Measurements from ENCODE around the gene DIP2C. TPM values are rescaled to one million over a fixed set of nuclear protein-coding genes. Genes with fewer than 3 reads are reported as not detected.
A peak's percentile ranks its signal among the peaks of the same experiment; 100 is the strongest.

DIP2C gene, protein sequence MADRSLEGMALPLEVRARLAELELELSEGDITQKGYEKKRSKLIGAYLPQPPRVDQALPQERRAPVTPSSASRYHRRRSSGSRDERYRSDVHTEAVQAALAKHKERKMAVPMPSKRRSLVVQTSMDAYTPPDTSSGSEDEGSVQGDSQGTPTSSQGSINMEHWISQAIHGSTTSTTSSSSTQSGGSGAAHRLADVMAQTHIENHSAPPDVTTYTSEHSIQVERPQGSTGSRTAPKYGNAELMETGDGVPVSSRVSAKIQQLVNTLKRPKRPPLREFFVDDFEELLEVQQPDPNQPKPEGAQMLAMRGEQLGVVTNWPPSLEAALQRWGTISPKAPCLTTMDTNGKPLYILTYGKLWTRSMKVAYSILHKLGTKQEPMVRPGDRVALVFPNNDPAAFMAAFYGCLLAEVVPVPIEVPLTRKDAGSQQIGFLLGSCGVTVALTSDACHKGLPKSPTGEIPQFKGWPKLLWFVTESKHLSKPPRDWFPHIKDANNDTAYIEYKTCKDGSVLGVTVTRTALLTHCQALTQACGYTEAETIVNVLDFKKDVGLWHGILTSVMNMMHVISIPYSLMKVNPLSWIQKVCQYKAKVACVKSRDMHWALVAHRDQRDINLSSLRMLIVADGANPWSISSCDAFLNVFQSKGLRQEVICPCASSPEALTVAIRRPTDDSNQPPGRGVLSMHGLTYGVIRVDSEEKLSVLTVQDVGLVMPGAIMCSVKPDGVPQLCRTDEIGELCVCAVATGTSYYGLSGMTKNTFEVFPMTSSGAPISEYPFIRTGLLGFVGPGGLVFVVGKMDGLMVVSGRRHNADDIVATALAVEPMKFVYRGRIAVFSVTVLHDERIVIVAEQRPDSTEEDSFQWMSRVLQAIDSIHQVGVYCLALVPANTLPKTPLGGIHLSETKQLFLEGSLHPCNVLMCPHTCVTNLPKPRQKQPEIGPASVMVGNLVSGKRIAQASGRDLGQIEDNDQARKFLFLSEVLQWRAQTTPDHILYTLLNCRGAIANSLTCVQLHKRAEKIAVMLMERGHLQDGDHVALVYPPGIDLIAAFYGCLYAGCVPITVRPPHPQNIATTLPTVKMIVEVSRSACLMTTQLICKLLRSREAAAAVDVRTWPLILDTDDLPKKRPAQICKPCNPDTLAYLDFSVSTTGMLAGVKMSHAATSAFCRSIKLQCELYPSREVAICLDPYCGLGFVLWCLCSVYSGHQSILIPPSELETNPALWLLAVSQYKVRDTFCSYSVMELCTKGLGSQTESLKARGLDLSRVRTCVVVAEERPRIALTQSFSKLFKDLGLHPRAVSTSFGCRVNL (N-terminal part only)
- under 1 TPM; 0.62 to 0.80 TPM for total RNA-seq

DNA sequence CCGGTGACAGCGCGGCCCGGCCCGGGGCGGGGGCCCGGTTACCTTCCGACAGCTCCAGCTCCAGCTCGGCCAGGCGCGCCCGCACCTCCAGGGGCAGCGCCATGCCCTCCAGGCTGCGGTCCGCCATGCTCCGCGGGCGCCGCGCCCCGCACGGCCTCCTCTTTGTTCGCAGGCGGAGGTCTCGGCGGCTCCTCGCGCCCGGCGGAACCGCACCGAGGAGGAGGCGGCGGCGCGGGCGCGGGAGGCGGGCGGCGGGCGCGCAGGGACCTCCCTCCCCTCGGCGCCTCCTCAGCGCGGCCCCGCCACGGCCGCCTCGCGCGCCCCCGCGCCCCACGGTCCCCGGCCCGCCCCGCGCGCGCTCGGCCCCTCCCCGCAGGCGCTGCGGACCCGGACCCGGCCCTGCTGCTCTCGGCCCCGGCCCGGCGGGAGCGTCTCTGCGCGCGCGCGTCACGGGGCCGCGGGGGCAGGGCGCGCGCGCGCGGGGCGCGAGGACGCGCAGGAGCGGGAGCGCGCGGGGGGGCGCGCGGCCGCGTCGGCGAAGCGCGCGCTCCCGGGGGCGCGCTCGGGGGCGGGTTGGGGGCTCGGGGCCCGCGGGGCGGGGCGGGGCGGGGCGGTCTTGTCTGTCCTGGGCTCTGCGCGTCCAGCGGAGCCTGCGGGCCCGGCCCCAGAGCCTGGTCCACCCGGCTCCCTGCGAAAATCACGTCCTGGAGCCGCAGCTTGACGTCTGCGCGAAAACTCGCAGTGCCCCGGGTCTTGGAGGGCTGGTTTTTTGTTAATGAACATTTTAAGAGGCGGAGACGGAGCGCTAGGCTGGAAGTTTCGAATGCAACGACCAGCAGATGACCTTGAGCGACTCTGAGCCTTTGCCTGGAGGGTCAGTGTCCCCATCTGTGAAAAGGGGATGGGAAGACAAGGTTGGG is at the start of gene DIP2C:
DIP2C (minus strand) TSS at position 217 of the 920 bp plus-strand sequence; CDS start at position 127, 90 bp downstream.
- ChIA-PET POLR2A (no interaction called here), CTCF (no interaction called here)
- Mint-ChIP-seq H3K9me3 (no peaks in the 10 kb centered on the region), H3K27me3 (peaks cover 46% of the 10 kb centered on the region), H3K4me1 (ENCODE audit: low read depth) (peaks cover 15% of the 10 kb centered on the region), H3K27ac (no peak within 1 kb of the TSS), H3K36me3 (no peaks in the 10 kb centered on the region), H3K4me3 (peak within 1 kb of the TSS; percentile 13)
- DNase-seq, result no peak
- intact Hi-C loops (cut with micrococcal nuclease), result no loop called here

DNA sequence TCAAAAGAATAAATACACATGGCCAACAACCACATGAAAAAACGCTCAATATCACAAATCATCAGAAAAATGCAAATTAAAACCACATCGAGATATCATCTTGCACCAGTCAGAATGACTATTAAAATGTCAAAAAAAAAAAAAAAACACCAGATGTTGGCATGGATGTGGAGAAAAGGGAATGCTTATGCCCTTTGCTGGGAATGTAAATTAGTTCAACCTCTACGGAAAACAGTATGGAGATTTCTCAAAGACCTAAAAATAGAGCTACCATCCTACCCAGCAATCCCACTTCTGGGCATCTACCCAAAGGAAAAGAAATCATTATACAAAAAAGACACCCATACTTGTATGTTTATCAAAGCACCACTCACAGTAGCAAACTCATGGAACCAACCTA is 45.0 kb upstream of the DIP2C start:
- no peak for DNase-seq
- Mint-ChIP-seq H3K9me3 (peaks cover 4% of the 10 kb centered on the region), H3K4me1 (ENCODE audit: low read depth) (no peaks in the 10 kb centered on the region), H3K4me3 (no peak overlapping the region), H3K27me3 (peaks cover 10% of the 10 kb centered on the region), H3K27ac (no peak overlapping the region), H3K36me3 (no peaks in the 10 kb centered on the region)
- ChIA-PET POLR2A (no interaction called here), CTCF (no interaction called here)
- intact Hi-C loops (cut with micrococcal nuclease), result no loop called here

DNA sequence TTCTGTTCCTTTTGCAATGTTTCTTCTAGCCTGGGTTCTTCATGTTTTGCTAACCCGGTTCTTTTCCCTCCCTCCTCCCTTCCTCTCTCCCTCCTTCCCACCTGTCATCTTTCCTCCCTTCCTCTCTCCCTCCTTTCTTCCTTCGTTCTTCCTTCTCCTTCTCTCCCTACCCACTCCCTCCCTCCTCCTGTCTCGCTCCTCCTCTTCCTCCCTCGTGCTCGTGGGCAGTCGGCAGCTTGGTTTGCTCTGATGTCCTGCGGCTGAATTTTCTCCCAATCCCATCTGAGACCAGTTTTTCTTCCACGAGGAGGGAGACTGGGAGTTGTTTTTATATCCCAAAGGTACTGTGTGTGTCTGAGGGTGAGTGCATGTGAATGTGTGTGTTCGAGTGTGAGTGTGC is 43.6 kb upstream of the DIP2C start:
- Mint-ChIP-seq H3K27me3 (peaks cover 10% of the 10 kb centered on the region), H3K27ac (no peak overlapping the region), H3K9me3 (peaks cover 4% of the 10 kb centered on the region), H3K4me3 (no peak overlapping the region), H3K4me1 (ENCODE audit: low read depth) (no peaks in the 10 kb centered on the region), H3K36me3 (no peaks in the 10 kb centered on the region)
- CTCF ChIA-PET, result no interaction called here
- DNase-seq, result no peak
- POLR2A ChIA-PET, result no interaction called here
- intact Hi-C loops (cut with micrococcal nuclease), result no loop called here

DNA sequence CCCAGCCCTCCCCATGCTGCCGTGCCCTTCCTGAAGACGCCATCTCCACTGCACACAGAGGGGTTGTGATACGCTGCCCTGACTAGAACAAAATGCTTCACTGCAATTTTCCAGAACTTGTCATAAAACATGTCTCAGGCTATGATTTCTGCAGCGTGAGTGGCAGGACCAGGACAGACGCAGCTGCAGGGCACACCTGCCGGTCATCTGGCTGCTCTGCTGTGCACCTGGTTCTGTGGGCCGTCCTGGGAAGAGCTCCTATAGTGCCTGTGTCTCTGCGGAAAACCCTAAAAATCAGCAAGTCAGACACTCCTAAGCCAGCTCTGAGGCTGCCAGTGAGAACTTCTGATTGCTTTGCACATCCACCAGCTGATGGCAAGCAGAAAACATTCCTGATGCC is 39.7 kb upstream of the DIP2C start:
- Mint-ChIP-seq H3K27ac (no peak overlapping the region), H3K36me3 (no peaks in the 10 kb centered on the region), H3K4me1 (ENCODE audit: low read depth) (no peaks in the 10 kb centered on the region), H3K9me3 (no peaks in the 10 kb centered on the region), H3K27me3 (peaks cover 10% of the 10 kb centered on the region), H3K4me3 (no peak overlapping the region)
- ChIA-PET CTCF (no interaction called here), POLR2A (no interaction called here)
- no peak for DNase-seq
- intact Hi-C loops (cut with micrococcal nuclease), result no loop called here

DNA sequence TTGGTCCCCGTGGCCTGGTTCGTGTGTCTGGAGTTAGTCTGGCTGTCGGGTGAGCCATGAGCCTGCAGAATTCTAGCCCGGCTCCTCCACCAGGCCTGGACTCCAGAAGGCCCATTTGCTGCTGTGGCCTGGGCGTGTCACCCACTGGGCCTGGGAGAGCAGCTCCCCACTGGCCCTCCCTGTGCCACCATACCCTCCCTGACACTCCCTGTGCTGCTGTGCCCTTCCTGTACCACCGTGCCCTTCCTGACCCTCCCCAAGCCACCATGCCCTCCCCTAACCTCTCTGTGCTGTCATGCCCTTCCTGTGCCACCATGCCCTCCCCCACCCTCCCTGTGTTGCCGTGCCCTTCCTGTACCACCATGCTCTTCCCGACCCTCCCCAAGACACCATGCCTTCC is 39.1 kb upstream of the DIP2C start:
- no peaks in the 10 kb centered on the region for H3K9me3 Mint-ChIP-seq
- no peak for DNase-seq
- POLR2A ChIA-PET, result no interaction called here
- H3K36me3 Mint-ChIP-seq, result no peaks in the 10 kb centered on the region
- intact Hi-C loops (cut with micrococcal nuclease), result no loop called here
- H3K27me3 Mint-ChIP-seq, result peaks cover 6% of the 10 kb centered on the region
- H3K4me3 Mint-ChIP-seq, result no peak overlapping the region
- CTCF ChIA-PET, result no interaction called here
- no peak overlapping the region for H3K27ac Mint-ChIP-seq
- no peaks in the 10 kb centered on the region for H3K4me1 Mint-ChIP-seq (ENCODE audit: low read depth)

DNA sequence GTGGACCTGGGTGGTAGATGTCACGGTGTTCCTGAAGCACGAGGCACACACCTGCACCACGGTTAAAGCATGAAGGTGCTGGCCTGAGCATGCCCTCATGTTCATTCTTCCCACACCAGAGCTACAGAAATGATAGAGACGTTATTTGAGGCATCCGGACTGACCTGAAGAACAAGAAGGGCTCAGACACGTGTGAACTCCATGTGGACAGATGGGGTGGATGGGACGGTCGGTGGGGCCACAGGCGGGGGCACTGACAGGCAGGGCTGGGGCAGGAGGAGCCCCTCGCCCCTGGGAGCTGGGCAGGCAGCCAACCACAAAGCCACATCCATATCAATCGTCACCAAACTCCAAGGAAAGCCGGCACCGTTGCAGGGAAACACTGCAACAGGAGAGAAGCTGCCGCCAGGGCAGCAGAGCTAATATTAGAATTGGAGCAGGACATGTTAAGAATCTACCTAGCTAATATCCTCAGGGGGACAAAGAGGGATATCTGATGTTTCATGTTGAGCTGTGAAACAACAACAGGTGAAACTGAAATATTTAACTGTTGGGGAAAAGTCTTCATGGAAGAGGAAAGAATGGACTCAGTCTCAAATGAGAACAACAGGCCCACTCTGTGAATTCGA is 37.8 kb upstream of the DIP2C start:
- CTCF ChIA-PET, result no interaction called here
- no peak for DNase-seq
- H3K4me3 Mint-ChIP-seq, result no peak overlapping the region
- POLR2A ChIA-PET, result no interaction called here
- intact Hi-C loops (cut with micrococcal nuclease), result no loop called here
- H3K27me3 Mint-ChIP-seq, result peaks cover 2% of the 10 kb centered on the region
- H3K9me3 Mint-ChIP-seq, result no peaks in the 10 kb centered on the region
- no peak overlapping the region for H3K27ac Mint-ChIP-seq
- no peaks in the 10 kb centered on the region for H3K36me3 Mint-ChIP-seq
- H3K4me1 Mint-ChIP-seq (ENCODE audit: low read depth), result no peaks in the 10 kb centered on the region

DNA sequence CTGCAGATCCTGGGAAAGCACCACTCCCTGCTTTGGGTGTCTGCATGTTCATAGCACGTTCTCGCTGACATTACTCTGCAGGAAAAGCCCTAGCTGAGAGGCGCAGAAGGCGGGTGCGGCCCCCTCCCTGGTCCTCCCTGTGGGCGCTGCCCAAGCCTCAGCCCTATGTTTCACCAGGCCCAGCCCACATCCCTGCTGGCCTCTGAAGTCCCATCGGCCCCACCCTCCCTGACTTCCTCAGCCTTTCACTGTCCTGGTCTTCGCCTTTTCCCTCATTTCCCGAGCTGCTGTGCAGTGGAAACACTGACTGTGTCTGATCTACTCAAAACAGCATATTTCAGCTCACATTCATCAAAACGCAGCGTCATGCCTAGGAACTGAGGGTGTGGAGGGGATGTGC is 36.3 kb upstream of the DIP2C start:
- DNase-seq, result no peak
- intact Hi-C loops (cut with micrococcal nuclease), result no loop called here
- Mint-ChIP-seq H3K4me1 (ENCODE audit: low read depth) (no peaks in the 10 kb centered on the region), H3K9me3 (no peaks in the 10 kb centered on the region), H3K27me3 (peaks cover 2% of the 10 kb centered on the region), H3K4me3 (no peak overlapping the region), H3K27ac (no peak overlapping the region), H3K36me3 (no peaks in the 10 kb centered on the region)
- CTCF ChIA-PET, result no interaction called here
- POLR2A ChIA-PET, result no interaction called here

DNA sequence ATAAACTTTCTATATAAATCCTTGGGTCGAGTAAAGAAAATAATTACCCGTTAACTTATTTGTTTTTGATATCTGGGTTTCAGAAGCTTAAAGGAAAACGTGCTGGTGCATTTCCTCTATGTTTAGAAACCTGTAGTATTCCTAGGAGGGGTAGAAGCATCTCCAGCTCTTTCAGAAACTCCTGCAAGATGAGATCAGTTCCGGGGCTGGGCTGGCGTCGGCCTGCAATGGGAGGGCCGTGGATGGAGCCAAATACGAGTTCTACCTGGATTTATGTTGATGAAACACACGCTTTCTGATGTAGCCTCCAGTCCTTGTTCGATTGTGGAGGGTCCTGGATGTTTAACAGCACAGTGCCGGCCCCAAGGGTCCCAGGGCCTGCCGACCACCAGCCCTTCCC is 35.8 kb upstream of the DIP2C start:
- no peaks in the 10 kb centered on the region for H3K9me3 Mint-ChIP-seq
- ChIA-PET POLR2A (no interaction called here), CTCF (no interaction called here)
- H3K27me3 Mint-ChIP-seq, result peaks cover under 1% of the 10 kb centered on the region
- DNase-seq, result no peak
- H3K27ac Mint-ChIP-seq, result no peak overlapping the region
- intact Hi-C loops (cut with micrococcal nuclease), result no loop called here
- H3K4me3 Mint-ChIP-seq, result no peak overlapping the region
- no peaks in the 10 kb centered on the region for H3K36me3 Mint-ChIP-seq
- no peaks in the 10 kb centered on the region for H3K4me1 Mint-ChIP-seq (ENCODE audit: low read depth)

DNA sequence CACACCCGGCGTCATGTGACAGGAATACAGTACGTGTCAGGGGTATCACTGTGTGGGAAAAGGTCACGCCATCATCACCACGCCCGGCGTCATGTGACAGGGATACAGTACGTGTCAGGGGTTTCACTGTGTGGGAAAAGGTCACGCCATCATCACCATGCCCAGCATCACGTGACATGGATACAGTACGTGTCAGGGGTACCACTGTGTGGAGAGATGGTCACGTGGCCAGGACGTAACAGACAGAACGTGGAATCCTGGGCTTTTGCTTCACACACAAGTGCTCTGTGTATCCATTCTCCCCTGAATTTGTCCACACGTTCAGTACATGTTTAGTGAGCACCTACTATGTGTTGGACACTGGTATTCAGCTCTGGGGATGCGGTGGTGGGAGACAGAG is 34.5 kb upstream of the DIP2C start:
- intact Hi-C loops (cut with micrococcal nuclease), result no loop called here
- ChIA-PET CTCF (no interaction called here), POLR2A (no interaction called here)
- Mint-ChIP-seq H3K4me3 (no peak overlapping the region), H3K27ac (no peak overlapping the region), H3K4me1 (ENCODE audit: low read depth) (no peaks in the 10 kb centered on the region), H3K9me3 (no peaks in the 10 kb centered on the region), H3K27me3 (no peaks in the 10 kb centered on the region), H3K36me3 (no peaks in the 10 kb centered on the region)
- no peak for DNase-seq

DNA sequence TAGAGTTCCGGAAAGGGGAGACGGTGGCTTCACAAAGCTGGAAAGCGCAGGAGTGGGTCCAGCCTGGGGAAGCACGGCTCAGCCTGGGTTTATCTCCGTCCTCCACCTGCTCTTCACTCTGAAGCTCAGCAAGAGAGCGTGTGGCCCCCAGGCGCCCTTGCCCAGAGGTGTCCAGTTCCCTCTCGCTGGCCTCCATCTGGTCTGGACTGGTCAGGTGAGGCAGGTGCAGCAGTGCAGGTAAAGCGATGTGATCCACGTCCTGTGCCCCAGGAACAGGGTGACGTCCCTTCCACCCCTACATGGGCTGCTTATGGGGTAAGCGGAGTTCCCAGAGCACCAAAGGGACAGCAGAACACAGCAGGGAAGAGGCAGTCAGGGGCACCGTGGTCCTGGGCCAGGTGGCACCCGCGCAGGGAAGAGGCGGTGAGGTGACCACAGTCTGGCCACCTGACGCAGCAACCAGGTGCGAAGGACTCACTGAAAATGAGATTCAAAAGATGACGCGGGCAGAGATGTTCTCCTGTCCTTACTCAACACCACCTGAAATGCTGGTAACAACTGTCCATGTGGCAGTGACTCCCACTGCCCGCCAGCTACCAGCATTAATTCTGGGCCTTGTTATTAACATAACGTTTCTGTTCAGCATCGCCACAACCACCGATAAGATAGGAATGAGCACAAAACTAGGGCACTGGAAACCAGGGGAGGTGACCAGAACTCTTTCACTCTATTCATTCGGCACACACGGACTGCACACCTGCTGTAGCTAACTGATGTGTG is 33.0 kb upstream of the DIP2C start:
- intact Hi-C loops (cut with micrococcal nuclease), result no loop called here
- CTCF ChIA-PET, result no interaction called here
- Mint-ChIP-seq H3K9me3 (no peaks in the 10 kb centered on the region), H3K4me1 (ENCODE audit: low read depth) (no peaks in the 10 kb centered on the region), H3K36me3 (no peaks in the 10 kb centered on the region), H3K27me3 (peaks cover 3% of the 10 kb centered on the region), H3K4me3 (no peak overlapping the region), H3K27ac (no peak overlapping the region)
- POLR2A ChIA-PET, result no interaction called here
- DNase-seq, result no peak

DNA sequence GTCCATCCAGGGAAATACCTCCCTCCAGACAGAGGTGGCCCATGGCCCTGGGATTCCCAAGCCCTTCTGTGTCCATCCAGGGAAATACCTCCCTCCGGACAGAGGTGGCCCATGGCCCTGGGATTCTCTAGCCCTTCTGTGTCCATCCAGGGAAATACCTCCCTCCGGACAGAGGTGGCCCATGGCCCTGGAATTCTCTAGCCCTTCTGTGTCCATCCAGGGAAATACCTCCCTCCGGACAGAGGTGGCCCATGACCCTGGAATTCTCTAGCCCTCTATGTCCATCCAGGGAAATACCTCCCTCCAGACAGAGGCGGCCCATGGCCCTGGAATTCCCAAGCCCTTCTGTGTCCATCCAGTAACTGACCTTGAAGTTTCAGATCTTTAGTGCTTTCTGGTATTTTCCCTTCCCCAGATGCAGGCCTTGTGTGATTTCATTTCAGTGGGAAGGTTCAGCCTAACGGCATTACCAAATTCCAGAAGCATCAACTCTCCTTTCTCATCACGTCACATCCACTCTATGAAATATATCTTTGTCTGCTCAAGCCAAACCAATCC is 28.8 kb upstream of the DIP2C start:
- Mint-ChIP-seq H3K4me1 (ENCODE audit: low read depth) (no peaks in the 10 kb centered on the region), H3K27ac (no peak overlapping the region), H3K9me3 (peaks cover 8% of the 10 kb centered on the region), H3K27me3 (peaks cover 13% of the 10 kb centered on the region), H3K4me3 (no peak overlapping the region), H3K36me3 (no peaks in the 10 kb centered on the region)
- intact Hi-C loops (cut with micrococcal nuclease), result no loop called here
- no peak for DNase-seq
- ChIA-PET POLR2A (no interaction called here), CTCF (no interaction called here)
